B cell (primary cell): Measurements from ENCODE around the gene AZU1. TPM values are rescaled to one million over a fixed set of nuclear protein-coding genes. Genes with fewer than 3 reads are reported as not detected.

ENCODE experiments used
- ATAC-seq: fragments of 200-7000 bp; cut with Tn5 transposase; one replicate; pipeline ENCODE4 v1.10.0; 2021; ENCODE audit warnings: low read depth, mild to moderate bottlenecking, moderate number of reproducible peaks, moderate library complexity
- CTCF ChIA-PET: fragments of 350-600 bp; sonication (Branson Sonifier 250); formaldehyde crosslinking; loops from one replicate; lab custom pipeline; 2021; ENCODE audit warnings: antibody characterized with exemption, inconsistent platforms; lab: Charles Lee
- POLR2A ChIA-PET: fragments of 350-600 bp; sonication (Branson Sonifier 250); formaldehyde crosslinking; loops from one replicate; lab custom pipeline; 2021; ENCODE audit warnings: antibody characterized with exemption; lab: Charles Lee
- DNase-seq: peaks from one replicate; pipeline ENCODE4 v3.0.0; 2013
- H2AFZ ChIP-seq: 2 replicates; pipeline ENCODE4 v1.6.1; 2012; ENCODE audit warnings: mild to moderate bottlenecking, low read depth, low read length; ENCODE audit not compliant: insufficient read depth, poor library complexity, severe bottlenecking
- H3K27ac ChIP-seq, 2 donors: 1 replicate in 1 of 2; 2 replicates in 1 of 2; pipeline ENCODE4 v1.5.1; 2012 to 2013; ENCODE audit warnings: low read length in 2 of 2, mild to moderate bottlenecking in 2 of 2, moderate library complexity in 1 of 2
- H3K27me3 ChIP-seq, 4 experiments: fragments of 200-600 bp in 1 of 4; sonication (generic) in 1 of 4; replicated peaks in 1 of 4; 1 replicate in 2 of 4; 2 replicates in 2 of 4; pipeline versions ENCODE4 v1.6.1 to v1.7.0; 2013 to 2016; ENCODE audit warnings: low read length in 3 of 4, mild to moderate bottlenecking in 2 of 4, mixed read lengths in 1 of 4, moderate library complexity in 1 of 4; ENCODE audit not compliant: insufficient read depth in 4 of 4, control insufficient read depth in 3 of 4; ENCODE audit errors: control extremely low read depth in 1 of 4
- H3K36me3 ChIP-seq, 2 experiments: replicated peaks in 1 of 2; 1 replicate in 1 of 2; 2 replicates in 1 of 2; pipeline versions ENCODE4 v1.6.1 to v1.7.1; 2013; ENCODE audit warnings: low read length in 1 of 2; ENCODE audit not compliant: insufficient read depth in 2 of 2, control insufficient read depth in 1 of 2; ENCODE audit errors: control extremely low read depth in 1 of 2, extremely low read depth in 1 of 2
- H3K4me1 ChIP-seq, 2 donors: fragments of 200-600 bp in 1 of 2; sonication (generic) in 1 of 2; 1 replicate in 1 of 2; 2 replicates in 1 of 2; pipeline versions ENCODE4 v1.5.1 to v1.6.1; 2013 to 2017; ENCODE audit warnings: low read length in 2 of 2; ENCODE audit not compliant: control insufficient read depth in 2 of 2, insufficient read depth in 2 of 2
- H3K4me2 ChIP-seq: replicated peaks from 2 replicates; pipeline ENCODE3; 2012; ENCODE audit warnings: mild to moderate bottlenecking, low read depth, low read length; ENCODE audit not compliant: poor library complexity, severe bottlenecking
- H3K4me3 ChIP-seq, 5 experiments: fragments of 200-600 bp in 1 of 5; sonication (generic) in 1 of 5; 1 replicate in 3 of 5; 2 replicates in 2 of 5; pipeline versions ENCODE4 v1.5.1 to v1.7.0; 2011 to 2016; ENCODE audit warnings: low read length in 4 of 5, mild to moderate bottlenecking in 4 of 5, low read depth in 2 of 5, control low read depth in 1 of 5, moderate library complexity in 1 of 5; ENCODE audit not compliant: insufficient read depth in 1 of 5; ENCODE audit errors: control extremely low read depth in 1 of 5, extremely low read depth in 1 of 5
- H3K79me2 ChIP-seq: fragments of 200-600 bp; sonication (generic); one replicate; pipeline ENCODE4 v1.6.0; 2016; ENCODE audit warnings: low read length; ENCODE audit not compliant: control insufficient read depth, insufficient read depth
- H3K9ac ChIP-seq: fragments of 200-600 bp; sonication (generic); 2 replicates; pipeline ENCODE4 v1.6.1; 2017; ENCODE audit warnings: mild to moderate bottlenecking, low read length, moderate library complexity
- H3K9me3 ChIP-seq, 3 donors: one replicate each; pipeline versions ENCODE4 v1.6.1 to v1.7.1; 2013; ENCODE audit warnings: low read length in 2 of 3; ENCODE audit not compliant: control insufficient read depth in 2 of 3, insufficient read depth in 1 of 3; ENCODE audit errors: control extremely low read depth in 1 of 3
- H4K20me1 ChIP-seq: 2 replicates; pipeline ENCODE4 v1.6.0; 2012; ENCODE audit warnings: mild to moderate bottlenecking, low read length; ENCODE audit not compliant: insufficient read depth, control insufficient read depth, poor library complexity, severe bottlenecking
- H3K27ac Mint-ChIP-seq: one replicate; pipeline ENCODE4 v1.8.0; 2021; ENCODE audit warnings: mixed read lengths
- H3K27me3 Mint-ChIP-seq: one replicate; pipeline ENCODE4 v1.8.0; 2021; ENCODE audit warnings: mixed read lengths
- H3K4me1 Mint-ChIP-seq: one replicate; pipeline ENCODE4 v1.8.0; 2021; ENCODE audit warnings: mixed read lengths
- H3K4me3 Mint-ChIP-seq: one replicate; pipeline ENCODE4 v1.8.0; 2021; ENCODE audit warnings: mixed read lengths
- H3K9me3 Mint-ChIP-seq: one replicate; pipeline ENCODE4 v1.8.0; 2022; ENCODE audit warnings: mixed read lengths; ENCODE audit not compliant: insufficient read depth
- EZH2 ChIP-seq: IDR thresholded peaks from 2 replicates; pipeline ENCODE4 v1.6.1; 2012; ENCODE audit warnings: borderline replicate concordance, low read depth, mild to moderate bottlenecking, moderate library complexity, low read length; ENCODE audit not compliant: insufficient read depth, poor library complexity, severe bottlenecking
- WGBS: methylation state at CpG from one replicate; pipeline ENCODE4 v1.1.5; 2013; ENCODE audit warnings: missing lambda C conversion rate; ENCODE audit not compliant: insufficient coverage; 5-methylcytosine and 5-hydroxymethylcytosine counted together
- intact Hi-C: fragments of 100-400 bp; cut with micrococcal nuclease; formaldehyde crosslinking; loops from one replicate; pipeline ENCODE4 v1.10.0; 2022
- polyA plus RNA-seq: library from polyadenylated mRNA; depleted of rRNA; stranded (reverse); fragments of >200 nt; gene quantifications from 2 replicates; pipeline ENCODE4 v1.2.3, GENCODE V29; 2012
- total RNA-seq, 2 donors: library from RNA; stranded (reverse); fragments of 120-200 nt in 1 of 2; gene quantifications; 1 replicate in 1 of 2; 2 replicates in 1 of 2; pipeline versions ENCODE4 v1.2.3 to v1.2.4, GENCODE V29; 2013 to 2022
- TF ChIP-seq, protein P1 (sequence below): fragments of 200-600 bp; IDR thresholded peaks from one replicate; pipeline ENCODE4 v1.8.0; 2022; ENCODE audit warnings: antibody characterized with exemption, mild to moderate bottlenecking

Gene AZU1
- total and polyA plus RNA-seq, 2 donors (not counting 1 experiment from before 2014, with no cell fraction given) = 0.13 to 0.44 TPM

- TF ChIP-seq, protein P1, sequence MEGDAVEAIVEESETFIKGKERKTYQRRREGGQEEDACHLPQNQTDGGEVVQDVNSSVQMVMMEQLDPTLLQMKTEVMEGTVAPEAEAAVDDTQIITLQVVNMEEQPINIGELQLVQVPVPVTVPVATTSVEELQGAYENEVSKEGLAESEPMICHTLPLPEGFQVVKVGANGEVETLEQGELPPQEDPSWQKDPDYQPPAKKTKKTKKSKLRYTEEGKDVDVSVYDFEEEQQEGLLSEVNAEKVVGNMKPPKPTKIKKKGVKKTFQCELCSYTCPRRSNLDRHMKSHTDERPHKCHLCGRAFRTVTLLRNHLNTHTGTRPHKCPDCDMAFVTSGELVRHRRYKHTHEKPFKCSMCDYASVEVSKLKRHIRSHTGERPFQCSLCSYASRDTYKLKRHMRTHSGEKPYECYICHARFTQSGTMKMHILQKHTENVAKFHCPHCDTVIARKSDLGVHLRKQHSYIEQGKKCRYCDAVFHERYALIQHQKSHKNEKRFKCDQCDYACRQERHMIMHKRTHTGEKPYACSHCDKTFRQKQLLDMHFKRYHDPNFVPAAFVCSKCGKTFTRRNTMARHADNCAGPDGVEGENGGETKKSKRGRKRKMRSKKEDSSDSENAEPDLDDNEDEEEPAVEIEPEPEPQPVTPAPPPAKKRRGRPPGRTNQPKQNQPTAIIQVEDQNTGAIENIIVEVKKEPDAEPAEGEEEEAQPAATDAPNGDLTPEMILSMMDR = no peak
- TF ChIP-seq EZH2 = no peak
- peaks cover 0 to 22% (median 8%) of the 10 kb centered on the region in 4 experiments for H3K27me3 ChIP-seq
- POLR2A ChIA-PET = interaction anchor here (0.8 kb wide), 1 partner anchor 97 kb away, joined by 3 read pairs; no protein-coding TSS in a partner anchor
- ATAC-seq (no peak), DNase-seq (no peak)
- peak within 1 kb of the TSS; percentile 44 for H3K4me2 ChIP-seq
- H4K20me1 ChIP-seq = no peaks in the 10 kb centered on the region
- 3% methylated on average over 48 of the region's 86 CpGs for WGBS
- no peak within 1 kb of the TSS for H3K9ac ChIP-seq
- no peaks in the 10 kb centered on the region for H3K79me2 ChIP-seq
- Mint-ChIP-seq H3K4me1 (peaks cover 2% of the 10 kb centered on the region), H3K9me3 (no peaks in the 10 kb centered on the region), H3K27me3 (peaks cover 7% of the 10 kb centered on the region), H3K27ac (no peak within 1 kb of the TSS), H3K4me3 (no peak within 1 kb of the TSS)
- H3K4me1 ChIP-seq = peaks cover 0 to 4% of the 10 kb centered on the region in 2 donors
- no peak within 1 kb of the TSS for H2AFZ ChIP-seq
- no peak within 1 kb of the TSS for H3K27ac ChIP-seq
- no peak within 1 kb of the TSS for H3K4me3 ChIP-seq
- CTCF ChIA-PET = no interaction called here
- H3K36me3 ChIP-seq = no peaks in the 10 kb centered on the region
- peaks cover 0 to 2% (median 0%) of the 10 kb centered on the region in 3 donors for H3K9me3 ChIP-seq
- intact Hi-C loops = no loop called here
These were observed 5.7 kb upstream of the AZU1 start, which contains the start of gene PLPPR3 for GRCh38 chr19:821825-822503. Gene PLPPR3, minus strand, starts transcription at chr19:821955. Its CDS starts 396 bp downstream, at chr19:821559.

DNA sequence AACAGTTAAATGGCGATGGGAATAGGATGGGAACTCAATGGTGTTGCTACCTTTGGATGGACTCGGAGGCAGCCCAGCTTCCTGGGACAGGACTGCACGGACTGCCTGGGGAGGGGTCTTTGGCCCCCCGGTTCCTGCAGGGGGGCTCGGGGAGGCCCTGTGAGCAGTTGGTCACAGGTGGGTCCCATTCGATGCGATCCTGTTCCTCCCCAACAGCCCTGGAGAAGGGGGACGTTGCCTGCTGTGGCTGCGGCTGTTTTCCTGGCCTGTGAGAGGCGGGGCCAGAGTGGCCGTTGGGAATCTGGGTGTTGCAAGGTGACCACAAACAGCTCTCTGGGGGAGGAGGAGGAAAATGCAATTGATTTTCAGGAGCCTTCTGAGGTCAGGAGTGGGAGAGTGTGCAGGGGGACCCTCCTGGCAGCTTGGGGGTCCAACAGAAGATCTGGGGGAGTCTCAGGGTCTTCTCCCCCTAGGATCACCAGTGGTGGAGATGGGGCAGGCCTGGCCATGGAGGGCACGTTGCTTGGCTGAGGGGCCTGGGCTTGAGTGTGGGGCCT, 4.0 kb upstream of the AZU1 start:
- CTCF ChIA-PET = no interaction called here
- H3K27me3 ChIP-seq = peaks cover 0 to 33% (median 8%) of the 10 kb centered on the region in 4 experiments
- peaks cover 2% of the 10 kb centered on the region for H3K4me1 Mint-ChIP-seq
- 69% methylated on average over 10 of the region's 12 CpGs for WGBS
- peaks cover 0 to 2% (median 0%) of the 10 kb centered on the region in 3 donors for H3K9me3 ChIP-seq
- H2AFZ ChIP-seq = no peak overlapping the region
- peaks cover 7% of the 10 kb centered on the region for H3K27me3 Mint-ChIP-seq
- H4K20me1 ChIP-seq = no peaks in the 10 kb centered on the region
- no peak for ATAC-seq
- no peak overlapping the region for H3K4me2 ChIP-seq
- no peak overlapping the region for H3K4me3 Mint-ChIP-seq
- H3K79me2 ChIP-seq = no peaks in the 10 kb centered on the region
- peaks cover 0 to 4% of the 10 kb centered on the region in 2 donors for H3K4me1 ChIP-seq
- H3K36me3 ChIP-seq = no peaks in the 10 kb centered on the region
- peak; percentile 15 for DNase-seq
- no peak overlapping the region for H3K9ac ChIP-seq
- no peak overlapping the region for H3K4me3 ChIP-seq
- no peak for TF ChIP-seq EZH2
- TF ChIP-seq, protein P1 = no peak
- H3K27ac Mint-ChIP-seq = no peak overlapping the region
- POLR2A ChIA-PET = no interaction called here
- no peaks in the 10 kb centered on the region for H3K9me3 Mint-ChIP-seq
- intact Hi-C loops = no loop called here
- no peak overlapping the region for H3K27ac ChIP-seq
